Raji (cell line): ENCODE results near the gene TFAP2A.

Experiments
- POLR2A ChIP-seq: IDR thresholded peaks from 2 replicates; pipeline ENCODE4 v1.6.1; 2011; ENCODE audit warnings: low read depth, low read length, control low read depth; ENCODE audit not compliant: insufficient read depth

Gene TFAP2A

DNA sequence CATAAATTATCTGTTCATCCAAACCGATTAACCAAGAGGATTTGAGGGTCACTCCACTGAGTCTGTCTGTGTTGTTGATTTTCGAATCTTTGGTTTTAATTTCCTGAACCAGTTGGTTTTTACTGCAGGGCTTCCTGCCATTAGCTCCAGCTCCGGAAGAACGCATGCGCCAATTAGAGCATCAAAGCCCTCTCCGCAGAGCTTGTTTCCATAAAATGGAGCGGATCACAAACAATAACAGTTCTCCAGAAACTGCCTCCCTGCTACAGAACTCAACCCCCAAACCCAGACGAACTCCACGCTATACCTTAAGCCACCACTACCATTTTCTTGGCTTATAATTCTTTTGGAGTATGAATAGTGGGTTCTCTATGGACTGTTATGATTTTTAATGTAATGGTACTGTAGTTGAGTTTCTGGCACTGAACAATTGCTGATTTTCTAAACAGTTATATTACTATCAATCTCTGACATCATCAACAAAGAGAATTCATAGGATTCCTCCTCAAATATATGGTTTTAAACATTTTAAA, 13.8 kb downstream of the TFAP2A start:
- TF ChIP-seq POLR2A, result no peak

DNA sequence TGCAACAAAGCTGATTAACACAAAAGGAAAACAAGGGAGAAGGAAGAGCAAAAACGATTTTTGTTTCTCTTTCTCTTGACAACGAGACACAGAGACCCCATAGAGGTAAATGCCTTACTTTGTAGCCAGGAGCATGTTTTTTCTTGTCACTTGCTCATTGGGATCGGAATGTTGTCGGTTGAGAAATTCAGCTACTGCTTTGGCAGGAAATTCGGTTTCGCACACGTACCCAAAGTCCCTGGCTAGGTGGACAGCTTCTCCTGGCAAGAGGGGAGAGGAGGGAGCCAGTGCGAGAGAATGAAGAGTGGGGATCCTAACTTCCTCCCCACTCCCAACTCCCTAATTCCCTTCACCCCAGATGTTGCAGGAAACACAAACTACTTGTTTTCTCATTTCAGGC, 14.5 kb downstream of the TFAP2A start:
- no peak for TF ChIP-seq POLR2A

DNA sequence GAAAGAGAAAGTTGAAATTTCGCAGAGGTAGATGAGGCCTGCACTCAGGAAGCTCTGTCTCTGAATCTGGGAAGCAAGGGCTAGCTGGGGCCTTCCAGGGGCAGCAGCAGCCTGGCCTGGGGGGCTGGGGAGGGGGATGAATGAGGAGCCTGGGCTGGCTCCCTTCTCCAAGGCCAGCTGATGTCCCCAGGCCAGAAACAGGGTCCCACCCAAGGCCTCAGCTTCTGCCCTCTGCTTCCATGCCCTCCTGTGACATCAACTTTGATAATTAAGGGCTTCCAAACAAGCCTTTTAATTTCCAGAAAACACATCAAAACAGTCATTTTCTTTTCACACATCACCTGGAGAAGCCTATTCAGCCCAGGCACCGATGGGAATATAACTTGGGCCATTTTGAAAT, 15.4 kb downstream of the TFAP2A start:
- no peak for TF ChIP-seq POLR2A

DNA sequence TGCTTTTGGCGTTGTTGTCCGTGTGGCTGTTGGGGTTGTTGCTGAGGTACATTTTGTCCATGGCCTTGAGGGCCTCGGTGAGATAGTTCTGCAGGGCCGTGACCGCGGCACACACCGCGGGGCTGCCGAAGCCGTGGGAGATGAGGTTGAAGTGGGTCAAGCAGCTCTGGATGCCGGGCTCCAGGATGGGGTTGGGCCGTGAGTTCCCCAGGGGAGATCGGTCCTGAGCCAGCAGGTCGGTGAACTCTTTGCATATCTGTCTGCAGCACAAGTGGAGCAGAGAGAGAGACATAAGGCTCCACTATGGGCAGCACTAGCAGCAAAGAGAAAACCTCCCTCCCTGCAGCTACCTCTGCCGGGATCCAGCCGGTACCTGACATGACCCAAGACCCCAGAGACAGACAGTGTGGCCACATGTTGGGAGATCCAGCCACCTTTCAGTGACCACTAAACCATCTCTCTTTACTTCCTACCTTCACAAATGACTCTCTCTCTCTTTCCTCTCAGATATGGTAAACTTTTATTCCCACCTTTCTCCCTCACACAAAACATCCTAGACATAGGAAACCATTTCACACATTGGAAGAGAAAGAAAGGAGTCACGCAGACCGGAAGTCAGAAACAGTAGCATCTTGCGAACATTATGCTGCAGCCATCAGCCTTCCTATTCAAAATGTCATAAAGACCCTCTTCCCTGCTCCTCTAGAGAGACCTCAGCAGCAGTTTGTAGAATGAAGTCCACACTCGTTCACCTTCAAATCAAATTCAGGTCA, 16.2 kb downstream of the TFAP2A start:
- TF ChIP-seq POLR2A, result no peak

DNA sequence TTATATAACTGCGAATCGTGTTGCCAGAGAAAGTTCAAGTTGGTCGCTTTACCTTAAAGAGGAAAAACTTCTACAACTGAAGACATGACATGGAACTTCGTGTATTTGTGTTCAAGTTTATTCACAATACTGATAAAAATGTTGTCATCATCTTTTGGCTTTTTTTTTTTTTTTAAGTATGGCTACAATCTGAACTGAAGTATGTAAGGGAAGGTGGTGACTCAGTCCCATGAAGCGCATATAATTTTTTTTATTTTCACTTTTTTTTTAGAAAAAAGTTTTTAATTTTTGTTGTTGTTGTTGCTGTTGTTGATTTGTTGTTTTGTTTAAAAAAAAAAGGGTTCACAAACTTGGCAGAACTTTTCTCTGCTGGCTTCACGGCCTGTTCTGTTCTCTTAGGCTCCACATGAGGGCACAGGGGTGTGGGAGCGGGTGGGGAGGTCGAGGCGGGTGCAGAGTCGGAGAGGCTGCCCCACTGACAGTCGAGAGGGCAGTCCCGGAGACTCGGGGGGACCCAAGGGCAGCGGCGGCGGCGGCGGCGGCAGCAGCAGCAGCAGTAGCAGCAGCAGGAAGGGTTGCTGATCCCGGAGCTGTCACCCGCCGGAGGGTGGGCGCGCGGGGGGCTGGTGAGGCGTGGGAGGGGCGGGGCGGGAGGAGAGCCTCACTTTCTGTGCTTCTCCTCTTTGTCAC, 17.0 kb downstream of the TFAP2A start:
- TF ChIP-seq POLR2A, result no peak

DNA sequence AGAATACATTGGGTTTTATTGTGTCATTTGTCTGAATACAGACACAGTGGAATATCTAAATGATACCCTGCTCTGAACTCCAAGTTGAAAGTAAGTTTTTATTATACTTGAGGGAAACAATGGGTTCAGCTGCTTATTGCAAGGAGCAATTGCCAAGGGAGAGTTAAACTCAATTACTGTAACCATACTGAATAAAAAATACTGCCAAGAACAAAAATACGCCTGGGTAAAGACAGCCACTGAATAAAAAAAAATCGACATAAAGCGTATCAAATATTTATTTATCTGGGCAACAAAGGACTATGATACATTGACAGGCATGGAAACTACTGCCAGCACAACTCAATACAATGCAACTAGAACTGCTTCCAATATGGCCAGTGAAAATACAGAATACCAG, 18.1 kb downstream of the TFAP2A start:
- TF ChIP-seq POLR2A, result no peak

DNA sequence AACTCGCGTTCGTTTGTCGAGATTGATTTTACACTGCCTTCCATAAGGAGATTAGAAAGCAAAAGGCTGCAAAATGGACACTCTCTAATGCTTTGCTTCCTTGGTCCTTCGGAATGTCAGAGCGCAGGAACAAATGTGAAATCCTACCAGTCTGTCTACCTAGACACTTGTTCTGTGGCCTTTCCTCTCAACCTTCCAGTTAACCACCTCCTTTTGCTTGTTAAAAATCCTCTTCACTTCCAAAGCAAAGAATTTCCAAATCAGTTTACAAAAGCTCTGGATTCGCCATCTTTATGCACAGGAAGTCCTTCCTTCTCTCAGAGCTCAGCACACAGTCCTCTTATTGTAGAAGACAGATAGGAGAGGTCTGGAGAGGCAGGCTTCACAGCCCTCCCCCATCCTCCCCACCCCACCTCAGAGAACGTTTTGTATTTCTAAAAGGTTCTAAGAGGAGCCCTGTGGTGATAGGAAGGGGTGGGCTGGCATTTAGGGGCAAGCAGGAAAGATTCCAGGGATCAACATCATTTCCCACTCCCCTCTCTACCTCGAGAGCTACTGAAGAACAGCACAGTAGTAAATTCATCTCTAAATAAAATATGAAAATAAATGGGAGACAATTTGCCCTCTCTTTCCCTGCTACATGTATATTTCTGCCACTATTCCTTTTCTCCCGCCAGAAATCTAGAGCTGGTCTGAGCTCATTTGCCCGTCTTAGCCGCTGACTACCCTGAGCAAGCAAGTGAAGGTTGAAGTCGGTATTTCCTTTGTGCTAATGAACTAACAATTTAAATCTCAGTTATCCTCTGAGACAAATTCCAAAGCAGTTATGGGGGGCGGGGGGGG, 18.9 kb downstream of the TFAP2A start:
- TF ChIP-seq POLR2A, result no peak

DNA sequence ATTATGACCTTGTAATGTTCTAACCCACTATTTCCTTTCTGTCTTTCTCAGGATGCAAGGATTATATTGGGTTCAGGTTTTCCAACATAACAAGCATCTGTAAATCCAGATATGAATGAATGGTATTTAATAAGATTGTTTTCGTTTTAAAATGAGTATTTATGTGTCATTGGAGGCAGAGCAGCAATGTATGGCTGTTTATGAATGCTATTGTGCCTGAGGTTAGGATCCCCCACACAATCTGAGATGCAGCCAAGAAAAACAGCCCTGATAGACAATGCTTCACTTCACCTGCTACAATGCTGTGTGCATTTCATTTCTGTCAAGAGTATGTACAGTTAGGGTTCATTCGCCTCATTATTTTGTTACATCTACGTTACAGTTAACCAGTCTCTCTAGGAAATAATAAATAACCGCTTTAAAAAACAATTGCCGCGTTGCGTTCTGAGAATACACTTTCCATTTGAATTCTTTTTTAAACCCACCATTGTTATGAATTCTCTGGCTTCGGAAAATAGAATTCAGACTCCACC, 19.6 kb downstream of the TFAP2A start:
- TF ChIP-seq POLR2A, result no peak

DNA sequence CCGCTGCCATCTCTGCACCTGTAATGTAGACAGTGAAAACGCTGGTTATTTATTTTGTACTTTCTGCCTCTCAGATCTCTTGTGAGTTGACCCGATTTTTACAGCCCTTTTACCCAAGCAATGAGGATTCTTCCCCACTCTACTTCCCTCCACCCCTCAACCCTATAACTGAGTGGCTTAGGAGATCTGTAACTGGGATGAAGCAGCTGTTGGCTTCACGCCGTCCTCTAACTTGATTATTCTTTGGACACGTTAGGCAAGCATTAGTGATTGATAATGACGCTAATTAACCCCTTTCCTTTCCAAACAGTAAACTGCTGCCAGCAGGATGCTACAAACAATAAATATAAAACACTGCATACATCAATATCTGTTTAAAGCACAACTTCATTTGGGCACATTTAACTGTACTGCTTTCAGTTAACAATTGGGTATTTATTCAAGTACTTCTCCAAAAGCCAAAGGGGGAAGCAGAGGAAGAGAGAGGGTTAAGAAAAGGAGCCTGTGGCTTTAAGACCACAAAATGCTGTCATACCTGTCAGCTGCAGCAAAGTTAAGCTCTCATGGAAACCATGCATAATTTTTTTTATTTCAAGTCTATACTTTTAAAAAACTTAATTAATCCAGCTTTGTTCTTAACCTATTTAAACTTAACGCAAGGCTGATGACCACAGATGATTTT, 21.2 kb downstream of the TFAP2A start:
- TF ChIP-seq POLR2A, result no peak

DNA sequence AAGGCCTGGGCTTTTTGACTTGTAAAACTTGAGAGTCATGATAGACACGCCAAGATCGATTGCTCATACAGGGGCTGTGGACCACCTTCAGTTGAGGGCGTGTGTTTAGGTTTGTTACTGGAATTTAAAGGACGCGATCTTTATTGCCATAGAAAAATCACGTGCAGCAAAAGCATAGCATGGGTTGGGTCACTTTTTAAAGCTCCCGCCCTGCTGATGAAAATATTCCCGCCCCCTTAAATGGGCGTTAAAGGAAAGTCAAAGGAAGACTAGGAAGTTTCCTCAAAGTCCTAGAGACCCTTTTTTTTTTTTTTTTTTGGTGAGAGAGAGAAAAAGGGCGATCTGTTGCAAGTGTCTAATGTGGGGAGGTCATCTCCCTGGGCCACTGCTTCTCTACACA, 23.1 kb downstream of the TFAP2A start:
- no peak for TF ChIP-seq POLR2A

DNA sequence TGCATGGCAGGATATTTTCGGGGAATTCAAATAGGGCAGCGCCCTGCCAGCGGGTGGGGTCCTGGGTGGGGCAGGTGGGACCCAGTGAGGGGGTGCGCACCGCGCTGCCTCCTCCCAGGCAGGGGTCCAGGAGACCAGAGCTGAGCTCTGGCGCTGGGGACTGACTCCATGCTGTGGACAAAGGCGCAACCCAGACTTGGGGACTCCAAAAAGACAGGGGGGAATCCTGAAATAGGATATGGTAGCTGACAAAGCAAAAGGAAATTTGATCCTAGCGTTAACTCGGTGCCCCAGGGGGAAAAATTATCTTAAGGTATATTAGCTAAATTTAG, 23.6 kb downstream of the TFAP2A start:
- no peak for TF ChIP-seq POLR2A

DNA sequence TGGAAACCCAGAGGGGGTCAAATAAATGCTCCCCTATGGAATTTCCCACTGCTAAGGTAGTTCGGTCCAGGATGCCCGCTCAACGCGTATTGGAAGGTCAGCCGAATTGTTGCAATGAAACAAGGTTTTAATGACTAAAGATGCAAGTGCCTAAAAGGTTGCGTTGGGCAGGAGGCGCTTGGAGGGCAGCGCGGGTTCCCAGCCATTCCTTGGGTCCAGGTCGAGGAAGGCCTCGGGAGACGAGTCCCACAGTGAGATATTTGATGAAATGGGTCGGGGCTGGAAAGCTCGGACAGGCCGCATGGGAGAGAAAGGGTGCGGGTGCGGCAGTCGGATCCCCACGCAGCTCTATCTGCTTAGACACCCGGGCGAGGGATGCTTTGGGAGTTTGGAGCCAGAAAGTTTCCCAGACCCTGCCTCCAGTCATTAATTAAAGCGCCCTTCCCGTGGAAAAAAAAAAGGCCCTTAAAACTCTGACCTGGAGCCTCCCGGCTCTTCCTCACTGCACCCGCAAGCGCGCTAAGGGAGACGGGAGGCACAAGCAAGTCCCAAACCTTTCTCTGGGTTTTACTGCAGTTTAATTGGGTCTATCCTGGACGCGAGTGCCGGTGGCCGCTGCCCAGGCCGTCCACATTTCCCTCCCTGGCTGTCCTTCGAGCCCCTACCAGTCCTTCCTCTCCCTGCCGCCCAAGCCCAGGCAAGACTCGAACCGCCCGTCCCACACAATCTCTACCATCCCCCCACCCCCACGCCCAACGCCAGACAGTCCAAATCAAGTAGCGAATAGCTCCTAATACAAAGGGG, 24.2 kb downstream of the TFAP2A start:
- no peak for TF ChIP-seq POLR2A

DNA sequence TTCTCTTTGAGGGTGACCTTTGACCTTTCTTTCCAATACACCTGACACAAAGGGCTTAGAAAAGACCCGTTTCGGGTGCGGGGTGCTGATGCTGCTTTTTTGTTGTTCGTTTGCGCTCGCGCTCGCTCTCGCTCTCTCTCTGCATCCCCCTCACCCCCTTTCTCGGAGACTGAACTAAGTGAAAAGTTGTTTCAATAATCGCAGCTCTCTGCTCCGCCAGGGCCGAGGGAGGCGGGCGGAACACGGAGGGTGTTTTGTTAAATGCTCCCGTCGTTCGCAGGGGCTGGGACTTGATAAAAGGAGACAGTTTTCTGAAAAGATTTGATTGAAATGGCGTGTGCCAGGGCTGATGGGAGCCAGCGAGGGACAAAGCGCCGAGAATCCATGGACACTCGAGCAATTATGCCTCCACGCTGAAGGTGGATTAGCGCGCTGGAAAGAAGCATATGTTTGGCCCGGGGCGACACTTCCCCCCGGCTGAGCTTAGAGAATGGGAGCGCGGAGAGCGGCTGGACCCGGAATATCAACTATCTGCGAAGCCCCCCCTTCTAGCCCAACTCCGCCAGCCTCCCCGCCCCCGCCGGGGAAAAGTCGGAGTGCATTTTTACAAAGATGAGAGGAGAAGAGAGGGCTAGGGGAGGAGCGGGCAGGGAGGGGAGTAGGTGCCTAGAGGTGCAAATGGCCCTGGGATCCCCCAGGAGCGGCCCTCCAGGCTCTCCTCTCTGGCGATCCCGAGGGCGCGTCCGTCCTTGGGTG, 25.0 kb downstream of the TFAP2A start:
- no peak for TF ChIP-seq POLR2A

DNA sequence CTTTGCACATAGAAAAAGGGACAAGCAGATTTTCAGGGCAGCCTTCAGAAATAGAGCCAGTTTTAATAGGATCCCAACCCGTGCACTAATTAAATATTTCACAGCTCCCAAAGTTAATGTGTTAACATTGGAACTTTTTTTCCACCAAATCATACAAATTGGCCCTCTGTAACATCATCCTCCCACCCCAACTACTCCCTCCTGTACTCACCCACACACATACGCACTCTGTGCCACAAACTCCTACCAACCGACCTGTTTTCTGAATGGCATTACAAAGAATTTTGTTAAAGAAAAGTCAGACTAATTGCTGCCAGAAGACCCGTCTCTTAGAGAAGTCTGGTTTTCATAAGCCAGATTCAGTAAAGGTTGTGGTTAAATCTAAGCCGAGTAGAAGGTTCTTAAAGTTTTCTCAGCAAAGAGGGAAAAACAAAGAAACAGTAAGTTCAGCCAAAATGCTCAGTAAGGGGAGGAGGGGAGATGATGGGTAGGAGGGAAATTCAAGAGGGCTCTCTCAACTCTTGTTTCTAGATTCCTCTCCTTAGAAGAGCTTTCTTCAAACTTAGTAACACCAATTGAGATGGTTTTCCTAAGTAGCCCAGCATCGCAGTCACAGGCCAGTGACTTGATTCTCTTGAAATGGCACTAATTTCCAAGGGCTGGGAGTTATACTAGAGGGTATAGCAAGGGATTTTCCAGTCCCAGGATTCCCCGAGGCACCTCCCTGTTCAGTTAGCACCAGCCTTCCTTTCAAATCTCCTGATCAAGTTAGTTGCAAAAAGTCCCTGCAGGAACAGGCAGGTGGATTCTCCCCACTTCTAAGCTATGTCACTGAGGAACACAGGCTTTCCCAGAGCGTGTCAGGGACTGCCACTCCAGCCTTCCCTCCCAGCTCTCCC, 27.9 kb downstream of the TFAP2A start:
- no peak for TF ChIP-seq POLR2A
